ENCODE results near the gene FLNB. TPM values are rescaled to one million over a fixed set of nuclear protein-coding genes. Genes with fewer than 3 reads are reported as not detected.

FLNB gene
- total and polyA plus RNA-seq, 2 of the 8 experiments (the other 6 are each of a cell fraction or from before 2014, with no cell fraction given), result 72.3 to 118 TPM

GRCh38 chr3:58093574-58094195, 85.5 kb downstream of the FLNB start:
- Histone ChIP-seq H3K23ac (ENCODE audit: insufficient read length) (no peak overlapping the region), H4K91ac (replicated peaks; ENCODE audit: insufficient read length, low read length) (no peak overlapping the region), H4K8ac (ENCODE audit: extremely low read depth, insufficient read depth, low read length) (no peak overlapping the region), H4K5ac (ENCODE audit: insufficient read length, low read depth, low read length) (no peak overlapping the region), H3K79me1 (ENCODE audit: low read depth, low read length) (peaks cover 4% of the 10 kb centered on the region; the same call in 1 of the 2 replicates), H2BK20ac (ENCODE audit: low read length) (no peak overlapping the region), H3K4me3 (ENCODE audit: extremely low read depth in 1 of 4, insufficient read depth in 2 of 4, low read depth in 3 of 4, low read length in 4 of 4) (no peak overlapping the region), H3K27me3 (replicated peaks in 1 of 4; ENCODE audit: control insufficient read depth in 3 of 4, extremely low read depth in 1 of 4, insufficient read depth in 3 of 4, low read length in 3 of 4) (no peaks in the 10 kb centered on the region), H3K27ac (ENCODE audit: low read depth, low read length) (no peak overlapping the region), H2BK15ac (ENCODE audit: low read length) (no peak overlapping the region), H2BK5ac (ENCODE audit: low read depth, low read length) (no peak overlapping the region), H3K23me2 (ENCODE audit: low read depth, low read length) (no peaks in the 10 kb centered on the region), H3K18ac (ENCODE audit: extremely low read depth, low read length) (no peak overlapping the region), H2BK120ac (replicated peaks; ENCODE audit: low read depth, low read length) (no peak overlapping the region), H3K14ac (ENCODE audit: insufficient read length) (no peak overlapping the region), H3K9me3 (ENCODE audit: insufficient read depth in 2 of 2, low read depth in 1 of 2, low read length in 1 of 2) (no peaks in the 10 kb centered on the region), H3K9ac (replicated peaks in 1 of 4; ENCODE audit: extremely low read depth in 1 of 4, low read depth in 3 of 4, low read length in 3 of 4) (no peak overlapping the region), H2AK5ac (ENCODE audit: low read depth, low read length) (no peak overlapping the region), H4K20me1 (replicated peaks in 1 of 2; ENCODE audit: control insufficient read depth in 1 of 2, insufficient read depth in 2 of 2, low read length in 2 of 2) (no peaks in the 10 kb centered on the region), H3K4me2 (ENCODE audit: insufficient read depth in 1 of 2, low read depth in 2 of 2, low read length in 2 of 2) (no peak overlapping the region), H2BK12ac (ENCODE audit: low read depth, low read length) (no peak overlapping the region), H3K36me3 (ENCODE audit: control insufficient read depth in 2 of 4, insufficient read depth in 4 of 4, low read length in 3 of 4) (peaks cover 8 to 32% (median 15%) of the 10 kb centered on the region in 4 experiments; a peak in 7 of 8 replicates), H3K56ac (replicated peaks; ENCODE audit: insufficient read length, low read depth, low read length) (no peak overlapping the region), H2AFZ (ENCODE audit: low read length) (no peak overlapping the region), H3K79me2 (ENCODE audit: control insufficient read depth in 1 of 2, insufficient read depth in 2 of 2, low read length in 2 of 2) (no peaks in the 10 kb centered on the region), H3K4me1 (replicated peaks in 1 of 4; ENCODE audit: control insufficient read depth in 3 of 4, insufficient read depth in 4 of 4, low read length in 3 of 4) (no peaks in the 10 kb centered on the region), H3K4ac (replicated peaks; ENCODE audit: insufficient read length, low read depth, low read length) (no peak overlapping the region)
- WGBS, 2 experiments (ENCODE audit: extremely low coverage in 1 of 2, insufficient coverage in 1 of 2, insufficient read length in 1 of 2, insufficient replicate concordance in 2 of 2, low coverage in 1 of 2, low lambda C conversion rate in 2 of 2, missing lambda C conversion rate in 1 of 2), result 90% methylated on average over 8 of the region's 8 CpGs; no CpG with 5 or more reads in 1 of the 2 experiments
- ChIA-PET CTCF (ENCODE audit: partially characterized antibody) (interaction anchor here (0.6 to 1.9 kb wide), 7 partner anchors 11 to 152 kb away, joined by 3 to 4 read pairs (median 3); no protein-coding TSS in a partner anchor), POLR2A (ENCODE audit: partially characterized antibody) (interaction anchor here (1.5 kb wide), 1 partner anchor 10 kb away, joined by 4 read pairs; no protein-coding TSS in a partner anchor)
- FAIRE-seq (no peak), DNase-seq (ENCODE audit: low read depth in 1 of 2, low spot score in 2 of 2) (no peak)
- TF ChIP-seq EGR1 (IDR thresholded peaks at IDR 0.05; ENCODE audit: borderline replicate concordance, low read depth, low read length), result no peak
- TF ChIP-seq USF2 (IDR thresholded peaks at IDR 0.05; ENCODE audit: low read length), result no peak
- no peak for TF ChIP-seq CHD1 (IDR thresholded peaks at IDR 0.05; ENCODE audit: low read depth, low read length)
- TF ChIP-seq JUND (IDR thresholded peaks at IDR 0.05; ENCODE audit: low read length), result no peak
- no peak for TF ChIP-seq BACH1 (IDR thresholded peaks at IDR 0.05; ENCODE audit: low read length)
- no peak for TF ChIP-seq TEAD4 (IDR thresholded peaks at IDR 0.05; ENCODE audit: low read depth, low read length)
